Measurements from ENCODE around the gene LAMB1. TPM values are rescaled to one million over a fixed set of nuclear protein-coding genes. Genes with fewer than 3 reads are reported as not detected.

LAMB1 gene
- total and polyA plus RNA-seq, 2 of the 13 experiments (the other 11 are each of a cell fraction or from before 2014, with no cell fraction given), result 109 to 124 TPM

GRCh38 chr7:108008240-108008639, 5.3 kb upstream of the LAMB1 start (continued):
- no peak for TF ChIP-seq ISL2 (CRISPR knock-in tag; IDR thresholded peaks at IDR 0.05)

GRCh38 chr7:108007762-108008161, 4.8 kb upstream of the LAMB1 start:
- Histone ChIP-seq H4K20me1 (ENCODE audit: insufficient read depth, low read length) (no peaks in the 10 kb centered on the region), H3K9me3 (ENCODE audit: low read length) (no peaks in the 10 kb centered on the region), H3K27me3 (ENCODE audit: control insufficient read depth in 1 of 2, insufficient read depth in 2 of 2, low read length in 2 of 2) (no peaks in the 10 kb centered on the region), H3K9ac (ENCODE audit: insufficient read depth, low read depth, low read length) (no peak overlapping the region), H2AFZ (ENCODE audit: low read length) (no peak overlapping the region), H3K79me2 (ENCODE audit: insufficient read depth, low read length) (peaks cover 2% of the 10 kb centered on the region), H3K27ac (ENCODE audit: extremely low read length, insufficient read depth, low read length) (no peak overlapping the region), H3K36me3 (replicated peaks in 1 of 2; ENCODE audit: control insufficient read depth in 1 of 2, insufficient read depth in 2 of 2, low read length in 2 of 2) (no peaks in the 10 kb centered on the region), H3K4me3 (replicated peaks in 1 of 3; ENCODE audit: insufficient read depth in 1 of 3, low read depth in 2 of 3, low read length in 3 of 3) (no peak overlapping the region), H3K4me2 (ENCODE audit: low read depth, low read length) (no peak overlapping the region), H3K4me1 (ENCODE audit: insufficient read depth, low read length) (peaks cover 87% of the 10 kb centered on the region)
- BruUV-seq (replicated peaks), result no TSS peak
- in situ Hi-C loops (cut with HindIII; ENCODE audit: extremely low pct_ligation_motif_present, low pct_unique_long_range_greater_than_20kb) (no loop called here), intact Hi-C loops (cut with micrococcal nuclease; ENCODE audit: unreplicated experiment) (no loop called here)
- FAIRE-seq (no peak), DNase-seq (ENCODE audit: low spot score) (no peak), ATAC-seq (no peak)
- ChIA-PET POLR2A (no interaction called here), CTCF (ENCODE audit: low intra/inter-chr PET ratio, low total read pairs) (no interaction called here)
- WGBS (ENCODE audit: low lambda C conversion rate), result 49% methylated on average over 3 of the region's 3 CpGs
- TF ChIP-seq HDAC6 (IDR thresholded peaks at IDR 0.05; ENCODE audit: low read depth, low read length) (no peak), EZH2 (conservative IDR thresholded peaks at IDR 0.05; ENCODE audit: low read depth, low read length) (no peak), MAFK (conservative IDR thresholded peaks at IDR 0.05 in 1 of 2, IDR thresholded peaks at IDR 0.05 in 1 of 2; ENCODE audit: low read length in 2 of 2) (no peak), JARID2 (CRISPR knock-in tag; IDR thresholded peaks at IDR 0.05; ENCODE audit: insufficient replicate concordance) (no peak), JUND (CRISPR knock-in tag; IDR thresholded peaks at IDR 0.05) (no peak), U2AF1 (optimal IDR thresholded peaks at IDR 0.05; ENCODE audit: low read depth, low read length) (no peak), JUNB (CRISPR knock-in tag; IDR thresholded peaks at IDR 0.05; ENCODE audit: borderline replicate concordance) (no peak), SOX5 (CRISPR knock-in tag; IDR thresholded peaks at IDR 0.05; ENCODE audit: borderline replicate concordance) (no peak; the same call in 1 of the 2 replicates), TERF1 (CRISPR knock-in tag; IDR thresholded peaks at IDR 0.05) (no peak)

All from HepG2 (cell line).